HepG2 (cell line): ENCODE measurements around the gene COQ7. TPM values are rescaled to one million over a fixed set of nuclear protein-coding genes. Genes with fewer than 3 reads are reported as not detected.

Experiments
- GZF1 ChIP-seq: sonication (generic); formaldehyde crosslinking; IDR thresholded peaks from 2 replicates; pipeline ENCODE4 v1.5.1; 2020; ENCODE audit warnings: mild to moderate bottlenecking, missing genetic modification reagents
- HMG20A ChIP-seq: IDR thresholded peaks from 2 replicates; pipeline ENCODE4 v1.6.1; 2016; ENCODE audit warnings: borderline replicate concordance
- IKZF4 ChIP-seq: sonication (generic); formaldehyde crosslinking; IDR thresholded peaks from 2 replicates; pipeline ENCODE4 v1.5.1; 2020; ENCODE audit warnings: borderline replicate concordance, mild to moderate bottlenecking, low read depth, missing genetic modification reagents; ENCODE audit errors: not compliant biosample characterization
- KAT7 ChIP-seq: IDR thresholded peaks from 2 replicates; pipeline ENCODE4 v1.6.1; 2018; ENCODE audit warnings: borderline replicate concordance, missing compliant biosample characterization
- PHB2 ChIP-seq: fragments of 450-650 bp; IDR thresholded peaks from 2 replicates; pipeline ENCODE4 v1.6.1; 2018; ENCODE audit not compliant: partially characterized antibody
- PRMT3 ChIP-seq: sonication (generic); formaldehyde crosslinking; IDR thresholded peaks from 2 replicates; pipeline ENCODE4 v1.8.1; 2022; ENCODE audit warnings: low read depth, mild to moderate bottlenecking, moderate library complexity, missing genetic modification reagents, borderline replicate concordance
- SKI ChIP-seq: fragments of 450-650 bp; IDR thresholded peaks from one replicate; pipeline ENCODE4 v1.6.1; 2018; ENCODE audit warnings: mild to moderate bottlenecking; ENCODE audit not compliant: partially characterized antibody
- SOX13 ChIP-seq, 3 experiments: fragments of 450-650 bp in 1 of 3; sonication (generic) in 1 of 3; formaldehyde crosslinking in 1 of 3; IDR thresholded peaks in 2 of 3; conservative IDR thresholded peaks in 1 of 3; 2 replicates each; pipeline versions ENCODE4 v1.5.0 to v1.6.1; 2016 to 2020; ENCODE audit warnings: antibody characterized with exemption in 1 of 3, mild to moderate bottlenecking in 1 of 3, missing compliant biosample characterization in 1 of 3, missing genetic modification reagents in 1 of 3, moderate library complexity in 1 of 3
- TGIF2 ChIP-seq: IDR thresholded peaks from 2 replicates; pipeline ENCODE4 v1.6.1; 2016; ENCODE audit warnings: control low read depth, missing compliant biosample characterization
- TOE1 ChIP-seq: sonication (generic); formaldehyde crosslinking; IDR thresholded peaks from 2 replicates; pipeline ENCODE4 v1.4.0; 2020; ENCODE audit warnings: mild to moderate bottlenecking, missing genetic modification reagents
- ZFP36L1 ChIP-seq: sonication (generic); formaldehyde crosslinking; IDR thresholded peaks from 2 replicates; pipeline ENCODE4 v1.8.0; 2022; ENCODE audit warnings: mild to moderate bottlenecking, missing genetic modification reagents, moderate library complexity
- ZFX ChIP-seq: sonication (generic); formaldehyde crosslinking; IDR thresholded peaks from 2 replicates; pipeline ENCODE4 v1.4.0; 2020; ENCODE audit warnings: mild to moderate bottlenecking, low read depth, missing genetic modification reagents, moderate library complexity
- ZNF12 ChIP-seq: sonication (generic); formaldehyde crosslinking; IDR thresholded peaks from 2 replicates; pipeline ENCODE4 v1.5.0; 2020; ENCODE audit warnings: missing genetic modification reagents
- ZSCAN22 ChIP-seq: sonication (generic); formaldehyde crosslinking; IDR thresholded peaks from 2 replicates; pipeline ENCODE4 v1.4.0; 2020; ENCODE audit warnings: mild to moderate bottlenecking, missing genetic modification reagents
- polyA plus RNA-seq, 8 experiments: library from polyadenylated mRNA; depleted of rRNA in 3 of 8; stranded (reverse) in 7 of 8; unstranded in 1 of 8; fragments of >200 nt; fragmentation: Illumina TruSeq in 4 of 8; extraction: Trizol in 4 of 8; gene quantifications; 2 replicates each; pipeline versions ENCODE4 v1.2.1 to v1.2.3, GENCODE V29; 2011 to 2016; ENCODE audit warnings: low read depth in 4 of 8, missing spikeins in 1 of 8, mixed read lengths in 1 of 8; ENCODE audit not compliant: insufficient read depth in 1 of 8
- total RNA-seq, 5 experiments: library from RNA; depleted of rRNA; stranded (reverse); fragments of >200 nt; fragmentation: Illumina TruSeq; extraction: Trizol; gene quantifications; 2 replicates each; pipeline ENCODE4 v1.2.3, GENCODE V29; 2016; ENCODE audit warnings: low read depth in 1 of 5
- TF ChIP-seq, protein P1 (sequence below): sonication (generic); formaldehyde crosslinking; IDR thresholded peaks from 2 replicates; pipeline ENCODE4 v1.4.0; 2020; ENCODE audit warnings: missing genetic modification reagents, borderline replicate concordance
- TF ChIP-seq, protein P2 (sequence below): sonication (generic); formaldehyde crosslinking; IDR thresholded peaks from 2 replicates; pipeline ENCODE4 v1.5.1; 2020; ENCODE audit warnings: mild to moderate bottlenecking, moderate library complexity, missing genetic modification reagents
- TF ChIP-seq, protein P3 (sequence below): IDR thresholded peaks from 2 replicates; pipeline ENCODE4 v1.6.1; 2016; ENCODE audit warnings: missing genetic modification reagents, missing compliant biosample characterization
- TF ChIP-seq, protein P4 (sequence below): sonication (generic); formaldehyde crosslinking; IDR thresholded peaks from 2 replicates; pipeline ENCODE4 v1.4.0; 2020; ENCODE audit warnings: missing genetic modification reagents; ENCODE audit errors: not compliant biosample characterization

The COQ7 gene
- total and polyA plus RNA-seq, 2 of the 13 experiments (the other 11 are each of a cell fraction or from before 2014, with no cell fraction given), result 20.1 to 45.7 TPM

DNA sequence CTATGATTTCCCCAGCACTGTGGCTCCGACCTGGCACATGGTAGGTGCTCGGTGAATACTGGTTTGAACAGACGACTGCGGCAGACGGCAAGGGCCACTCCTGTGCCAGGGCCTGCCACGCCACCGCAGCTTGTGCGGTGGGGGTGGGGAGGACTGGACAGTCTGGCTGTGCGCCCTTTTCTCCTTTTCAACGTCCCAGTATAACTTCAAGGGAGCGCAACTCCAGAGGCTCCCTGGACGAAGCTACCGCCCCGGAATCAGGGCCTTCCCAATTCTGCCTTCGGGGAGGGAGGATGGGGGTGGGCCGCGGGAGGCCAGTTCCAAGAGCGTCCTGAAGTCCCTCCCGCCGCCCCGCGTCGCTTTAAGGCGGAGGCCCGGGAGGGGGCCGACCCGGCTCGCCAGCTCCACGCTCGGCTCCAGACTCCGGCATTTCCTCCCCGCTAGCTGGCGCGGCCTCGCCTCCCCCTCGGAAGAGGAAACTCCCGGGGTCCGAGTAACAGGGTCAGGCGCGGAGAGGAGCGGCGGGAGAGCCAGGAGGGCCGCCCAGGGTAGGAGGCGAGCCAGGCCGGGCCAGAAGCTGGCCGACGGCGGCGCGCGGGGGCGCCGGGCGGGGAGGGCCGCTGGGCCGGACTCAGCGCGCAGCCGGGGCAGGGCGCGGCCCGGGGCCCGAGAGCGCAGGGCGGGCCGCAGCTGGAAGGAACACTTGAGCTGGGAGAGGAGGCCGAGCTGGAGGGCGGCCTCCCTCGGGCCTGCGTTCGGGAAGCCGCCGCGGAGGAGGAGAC is 46.4 kb downstream of the COQ7 start, which contains the start of gene ITPRIPL2 (continued):
- TF ChIP-seq IKZF4 (CRISPR knock-in tag), result no peak
- TF ChIP-seq PHB2, result no peak
- TF ChIP-seq GZF1 (CRISPR knock-in tag), result no peak; the same call in 1 of the 2 replicates
- TF ChIP-seq TGIF2 (CRISPR knock-in tag), result peak; percentile 66
- peak; percentile 62; the same call in 1 of the 2 replicates for TF ChIP-seq ZFP36L1 (CRISPR knock-in tag)
- TF ChIP-seq ZFX, result peak; percentile 97
- TF ChIP-seq ZNF12 (CRISPR knock-in tag), result peak; percentile 31; the same call in 1 of the 2 replicates
- TF ChIP-seq, protein P1, sequence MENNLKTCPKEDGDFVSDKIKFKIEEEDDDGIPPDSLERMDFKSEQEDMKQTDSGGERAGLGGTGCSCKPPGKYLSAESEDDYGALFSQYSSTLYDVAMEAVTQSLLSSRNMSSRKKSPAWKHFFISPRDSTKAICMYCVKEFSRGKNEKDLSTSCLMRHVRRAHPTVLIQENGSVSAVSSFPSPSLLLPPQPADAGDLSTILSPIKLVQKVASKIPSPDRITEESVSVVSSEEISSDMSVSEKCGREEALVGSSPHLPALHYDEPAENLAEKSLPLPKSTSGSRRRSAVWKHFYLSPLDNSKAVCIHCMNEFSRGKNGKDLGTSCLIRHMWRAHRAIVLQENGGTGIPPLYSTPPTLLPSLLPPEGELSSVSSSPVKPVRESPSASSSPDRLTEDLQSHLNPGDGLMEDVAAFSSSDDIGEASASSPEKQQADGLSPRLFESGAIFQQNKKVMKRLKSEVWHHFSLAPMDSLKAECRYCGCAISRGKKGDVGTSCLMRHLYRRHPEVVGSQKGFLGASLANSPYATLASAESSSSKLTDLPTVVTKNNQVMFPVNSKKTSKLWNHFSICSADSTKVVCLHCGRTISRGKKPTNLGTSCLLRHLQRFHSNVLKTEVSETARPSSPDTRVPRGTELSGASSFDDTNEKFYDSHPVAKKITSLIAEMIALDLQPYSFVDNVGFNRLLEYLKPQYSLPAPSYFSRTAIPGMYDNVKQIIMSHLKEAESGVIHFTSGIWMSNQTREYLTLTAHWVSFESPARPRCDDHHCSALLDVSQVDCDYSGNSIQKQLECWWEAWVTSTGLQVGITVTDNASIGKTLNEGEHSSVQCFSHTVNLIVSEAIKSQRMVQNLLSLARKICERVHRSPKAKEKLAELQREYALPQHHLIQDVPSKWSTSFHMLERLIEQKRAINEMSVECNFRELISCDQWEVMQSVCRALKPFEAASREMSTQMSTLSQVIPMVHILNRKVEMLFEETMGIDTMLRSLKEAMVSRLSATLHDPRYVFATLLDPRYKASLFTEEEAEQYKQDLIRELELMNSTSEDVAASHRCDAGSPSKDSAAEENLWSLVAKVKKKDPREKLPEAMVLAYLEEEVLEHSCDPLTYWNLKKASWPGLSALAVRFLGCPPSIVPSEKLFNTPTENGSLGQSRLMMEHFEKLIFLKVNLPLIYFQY (CRISPR knock-in tag), result peak; percentile 94
- TF ChIP-seq, protein P2, sequence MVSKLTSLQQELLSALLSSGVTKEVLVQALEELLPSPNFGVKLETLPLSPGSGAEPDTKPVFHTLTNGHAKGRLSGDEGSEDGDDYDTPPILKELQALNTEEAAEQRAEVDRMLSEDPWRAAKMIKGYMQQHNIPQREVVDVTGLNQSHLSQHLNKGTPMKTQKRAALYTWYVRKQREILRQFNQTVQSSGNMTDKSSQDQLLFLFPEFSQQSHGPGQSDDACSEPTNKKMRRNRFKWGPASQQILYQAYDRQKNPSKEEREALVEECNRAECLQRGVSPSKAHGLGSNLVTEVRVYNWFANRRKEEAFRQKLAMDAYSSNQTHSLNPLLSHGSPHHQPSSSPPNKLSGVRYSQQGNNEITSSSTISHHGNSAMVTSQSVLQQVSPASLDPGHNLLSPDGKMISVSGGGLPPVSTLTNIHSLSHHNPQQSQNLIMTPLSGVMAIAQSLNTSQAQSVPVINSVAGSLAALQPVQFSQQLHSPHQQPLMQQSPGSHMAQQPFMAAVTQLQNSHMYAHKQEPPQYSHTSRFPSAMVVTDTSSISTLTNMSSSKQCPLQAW, result peak; percentile 67
- no peak; the same call in 1 of the 2 replicates for TF ChIP-seq KAT7
- TF ChIP-seq, protein P3, sequence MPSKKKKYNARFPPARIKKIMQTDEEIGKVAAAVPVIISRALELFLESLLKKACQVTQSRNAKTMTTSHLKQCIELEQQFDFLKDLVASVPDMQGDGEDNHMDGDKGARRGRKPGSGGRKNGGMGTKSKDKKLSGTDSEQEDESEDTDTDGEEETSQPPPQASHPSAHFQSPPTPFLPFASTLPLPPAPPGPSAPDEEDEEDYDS, result peak; percentile 81
- 0 out of 2 replicates have a peak, but pooled peaks have one; percentile 6 for TF ChIP-seq HMG20A
- TF ChIP-seq SKI, result peak; percentile 38
- 0 out of 2 replicates have a peak, but pooled peaks have one; percentile 10 for TF ChIP-seq SOX13 (IDR thresholded peaks at IDR 0.05)
- TF ChIP-seq SOX13 (CRISPR knock-in tag; conservative IDR thresholded peaks at IDR 0.05 in 1 of 2, IDR thresholded peaks at IDR 0.05 in 1 of 2), result peak in 1 of 2 experiments; percentile 57; a peak in 2 of 4 replicates
- TF ChIP-seq TOE1 (CRISPR knock-in tag), result no peak
- peak; percentile 77; the same call in 1 of the 2 replicates for TF ChIP-seq PRMT3 (CRISPR knock-in tag)
- TF ChIP-seq, protein P4, sequence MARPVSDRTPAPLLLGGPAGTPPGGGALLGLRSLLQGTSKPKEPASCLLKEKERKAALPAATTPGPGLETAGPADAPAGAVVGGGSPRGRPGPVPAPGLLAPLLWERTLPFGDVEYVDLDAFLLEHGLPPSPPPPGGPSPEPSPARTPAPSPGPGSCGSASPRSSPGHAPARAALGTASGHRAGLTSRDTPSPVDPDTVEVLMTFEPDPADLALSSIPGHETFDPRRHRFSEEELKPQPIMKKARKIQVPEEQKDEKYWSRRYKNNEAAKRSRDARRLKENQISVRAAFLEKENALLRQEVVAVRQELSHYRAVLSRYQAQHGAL (CRISPR knock-in tag), result peak; percentile 15
- peak; percentile 83 for TF ChIP-seq ZSCAN22 (CRISPR knock-in tag)
